Activated naive CD8-positive, alpha-beta T cell (primary cell): Measurements from ENCODE around the gene RAB33A.
A peak's percentile ranks its signal among the peaks of the same experiment; 100 is the strongest.

ENCODE experiments used
- H3K27ac Mint-ChIP-seq: one replicate; pipeline ENCODE4 v1.8.0; 2021; ENCODE audit warnings: mixed read lengths
- H3K27me3 Mint-ChIP-seq: one replicate; pipeline ENCODE4 v1.8.0; 2021; ENCODE audit warnings: mixed read lengths
- H3K36me3 Mint-ChIP-seq: one replicate; pipeline ENCODE4 v1.8.0; 2021; ENCODE audit warnings: mixed read lengths
- H3K4me1 Mint-ChIP-seq: one replicate; pipeline ENCODE4 v1.8.0; 2021; ENCODE audit warnings: low read depth, mixed read lengths
- H3K4me3 Mint-ChIP-seq: one replicate; pipeline ENCODE4 v1.8.0; 2021; ENCODE audit warnings: mild to moderate bottlenecking, mixed read lengths
- H3K9me3 Mint-ChIP-seq: one replicate; pipeline ENCODE4 v1.8.0; 2021; ENCODE audit warnings: low read depth, mixed read lengths

RAB33A gene

GRCh38 chrX:130165181-130165702, 6.5 kb upstream of the RAB33A start:
- H3K4me1 Mint-ChIP-seq: peaks cover 34% of the 10 kb centered on the region
- peak overlapping the region; percentile 89 for H3K27ac Mint-ChIP-seq
- H3K27me3 Mint-ChIP-seq: no peaks in the 10 kb centered on the region
- no peaks in the 10 kb centered on the region for H3K9me3 Mint-ChIP-seq
- peak overlapping the region; percentile 90 for H3K4me3 Mint-ChIP-seq
- H3K36me3 Mint-ChIP-seq: no peaks in the 10 kb centered on the region

GRCh38 chrX:130165703-130166502, 5.9 kb upstream of the RAB33A start, which contains the start of gene AIFM1:
AIFM1 (minus strand) TSS chrX:130165841; CDS start chrX:130165656, 185 bp downstream.
- Mint-ChIP-seq H3K27ac (peak within 1 kb of the TSS; percentile 89), H3K4me3 (peak within 1 kb of the TSS; percentile 90), H3K27me3 (no peaks in the 10 kb centered on the region), H3K4me1 (peaks cover 36% of the 10 kb centered on the region), H3K9me3 (no peaks in the 10 kb centered on the region), H3K36me3 (no peaks in the 10 kb centered on the region)

GRCh38 chrX:130166503-130166777, 5.3 kb upstream of the RAB33A start:
- Mint-ChIP-seq H3K9me3 (no peaks in the 10 kb centered on the region), H3K36me3 (no peaks in the 10 kb centered on the region), H3K27ac (peak overlapping the region; percentile 89), H3K4me1 (peaks cover 36% of the 10 kb centered on the region), H3K4me3 (peak overlapping the region; percentile 90), H3K27me3 (no peaks in the 10 kb centered on the region)

- H3K9me3 Mint-ChIP-seq: no peaks in the 10 kb centered on the region
- H3K36me3 Mint-ChIP-seq: no peaks in the 10 kb centered on the region
- H3K4me1 Mint-ChIP-seq: peaks cover 34% of the 10 kb centered on the region
- no peaks in the 10 kb centered on the region for H3K27me3 Mint-ChIP-seq
- peak overlapping the region; percentile 90 for H3K4me3 Mint-ChIP-seq
- H3K27ac Mint-ChIP-seq: peak overlapping the region; percentile 89
These were observed 4.7 kb upstream of the RAB33A start for GRCh38 chrX:130167040-130167439.

- no peaks in the 10 kb centered on the region for H3K36me3 Mint-ChIP-seq
- no peaks in the 10 kb centered on the region for H3K27me3 Mint-ChIP-seq
- H3K9me3 Mint-ChIP-seq: no peaks in the 10 kb centered on the region
- peak overlapping the region; percentile 93 for H3K4me3 Mint-ChIP-seq
- peaks cover 37% of the 10 kb centered on the region for H3K4me1 Mint-ChIP-seq
- peak overlapping the region; percentile 68 for H3K27ac Mint-ChIP-seq
These were observed 863 bp upstream of the RAB33A start for GRCh38 chrX:130170752-130171445.

- H3K27ac Mint-ChIP-seq: peak overlapping the region; percentile 91
- H3K27me3 Mint-ChIP-seq: no peaks in the 10 kb centered on the region
- H3K9me3 Mint-ChIP-seq: no peaks in the 10 kb centered on the region
- H3K4me3 Mint-ChIP-seq: peak overlapping the region; percentile 93
- H3K36me3 Mint-ChIP-seq: no peaks in the 10 kb centered on the region
- peaks cover 44% of the 10 kb centered on the region for H3K4me1 Mint-ChIP-seq
These were observed 524 bp downstream of the RAB33A start for GRCh38 chrX:130172127-130172845.

- Mint-ChIP-seq H3K4me1 (peaks cover 53% of the 10 kb centered on the region), H3K9me3 (no peaks in the 10 kb centered on the region), H3K36me3 (no peaks in the 10 kb centered on the region), H3K27me3 (no peaks in the 10 kb centered on the region), H3K4me3 (peak overlapping the region; percentile 93), H3K27ac (peak overlapping the region; percentile 91)
These were observed 1.6 kb downstream of the RAB33A start for GRCh38 chrX:130173190-130173895.

GRCh38 chrX:130174045-130174704, 2.4 kb downstream of the RAB33A start:
- Mint-ChIP-seq H3K9me3 (no peaks in the 10 kb centered on the region), H3K4me1 (peaks cover 53% of the 10 kb centered on the region), H3K27ac (peak overlapping the region; percentile 91), H3K36me3 (no peaks in the 10 kb centered on the region), H3K27me3 (no peaks in the 10 kb centered on the region), H3K4me3 (peak overlapping the region; percentile 93)

- peaks cover 2% of the 10 kb centered on the region for H3K36me3 Mint-ChIP-seq
These were observed 3.2 kb downstream of the RAB33A start for GRCh38 chrX:130174937-130175336.

GRCh38 chrX:130176354-130176776, 4.6 kb downstream of the RAB33A start:
- H3K27me3 Mint-ChIP-seq: no peaks in the 10 kb centered on the region
- H3K4me1 Mint-ChIP-seq: peaks cover 59% of the 10 kb centered on the region
- H3K36me3 Mint-ChIP-seq: peaks cover 2% of the 10 kb centered on the region
- peak overlapping the region; percentile 61 for H3K27ac Mint-ChIP-seq
- H3K9me3 Mint-ChIP-seq: no peaks in the 10 kb centered on the region
- H3K4me3 Mint-ChIP-seq: peak overlapping the region; percentile 30

More at GRCh38 chrX:130174937-130175336, 3.2 kb downstream of the RAB33A start:
- peak overlapping the region; percentile 91 for H3K27ac Mint-ChIP-seq
- no peaks in the 10 kb centered on the region for H3K27me3 Mint-ChIP-seq
- H3K9me3 Mint-ChIP-seq: no peaks in the 10 kb centered on the region
- peak overlapping the region; percentile 0 for H3K4me3 Mint-ChIP-seq
- peaks cover 61% of the 10 kb centered on the region for H3K4me1 Mint-ChIP-seq

- no peaks in the 10 kb centered on the region for H3K27me3 Mint-ChIP-seq
- H3K4me3 Mint-ChIP-seq: no peak overlapping the region
- peaks cover 2% of the 10 kb centered on the region for H3K36me3 Mint-ChIP-seq
- H3K4me1 Mint-ChIP-seq: peaks cover 59% of the 10 kb centered on the region
- H3K27ac Mint-ChIP-seq: peak overlapping the region; percentile 61
- no peaks in the 10 kb centered on the region for H3K9me3 Mint-ChIP-seq
These were observed 5.2 kb downstream of the RAB33A start for GRCh38 chrX:130176942-130177341.

- Mint-ChIP-seq H3K9me3 (no peaks in the 10 kb centered on the region), H3K27ac (peak overlapping the region; percentile 93), H3K27me3 (no peaks in the 10 kb centered on the region), H3K4me3 (peak overlapping the region; percentile 71), H3K36me3 (peaks cover 2% of the 10 kb centered on the region), H3K4me1 (peaks cover 51% of the 10 kb centered on the region)
These were observed 7.4 kb downstream of the RAB33A start for GRCh38 chrX:130179170-130179569.

- Mint-ChIP-seq H3K4me3 (peak overlapping the region; percentile 71), H3K36me3 (peaks cover 2% of the 10 kb centered on the region), H3K4me1 (peaks cover 52% of the 10 kb centered on the region), H3K27ac (peak overlapping the region; percentile 93), H3K27me3 (no peaks in the 10 kb centered on the region), H3K9me3 (no peaks in the 10 kb centered on the region)
These were observed 7.9 kb downstream of the RAB33A start for GRCh38 chrX:130179579-130180215.
